Measurements from ENCODE around the gene ALDH1A2.
"Not testable (repeated sequence)": the region's sequence is repeated elsewhere in the genome, so short reads cannot be mapped to it uniquely, and the experiment has no call there.

ALDH1A2 gene

DNA sequence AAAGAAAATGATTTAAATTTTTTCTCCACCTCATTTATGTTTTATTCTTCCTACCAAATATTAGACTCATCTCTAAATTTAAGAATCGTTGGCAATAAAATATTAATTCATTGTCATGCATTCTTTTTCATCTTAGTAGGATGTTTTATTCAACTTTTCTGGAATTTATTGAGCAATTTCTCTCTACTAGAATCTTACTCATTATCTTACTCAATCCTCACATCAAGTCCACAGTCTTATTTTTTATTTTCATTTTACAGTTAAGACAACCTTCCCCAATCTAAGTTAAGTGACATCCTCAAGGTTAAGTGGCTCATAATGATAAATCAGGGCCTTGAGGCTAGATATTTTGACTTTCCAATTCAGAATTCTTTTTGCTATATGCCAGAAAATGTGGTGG is 15.9 kb upstream of the ALDH1A2 start:
- DNase-seq, result no peak
- H3K9me3 Mint-ChIP-seq, result no peaks in the 10 kb centered on the region
- no peaks in the 10 kb centered on the region for H3K4me1 Mint-ChIP-seq
- no peak overlapping the region for H3K27ac Mint-ChIP-seq
- H3K36me3 Mint-ChIP-seq, result no peaks in the 10 kb centered on the region
- CTCF ChIA-PET, result no interaction called here
- H3K27me3 Mint-ChIP-seq, result peaks cover 10% of the 10 kb centered on the region
- H3K4me3 Mint-ChIP-seq, result no peak overlapping the region

DNA sequence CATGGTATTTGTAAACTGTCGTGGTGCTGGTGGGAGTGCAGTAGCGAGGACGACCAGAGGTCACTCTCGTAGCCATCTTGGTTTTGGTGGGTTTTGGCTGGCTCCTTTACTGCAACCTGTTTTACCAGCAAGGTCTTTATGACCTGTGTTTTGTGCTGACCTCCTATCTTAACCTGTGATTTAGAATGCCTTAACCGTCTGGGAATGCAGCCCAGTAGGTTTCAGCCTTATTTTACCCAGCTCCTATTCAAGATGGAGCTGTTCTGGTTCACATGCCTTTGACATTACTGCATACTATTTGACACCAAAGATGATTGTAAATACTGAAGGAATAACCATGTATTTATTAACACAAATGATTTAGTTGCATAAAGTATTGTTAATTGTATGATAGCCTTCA is 15.4 kb upstream of the ALDH1A2 start:
- not testable (repeated sequence) for H3K9me3 Mint-ChIP-seq, H3K4me1 Mint-ChIP-seq, H3K4me3 Mint-ChIP-seq, DNase-seq, H3K36me3 Mint-ChIP-seq, H3K27ac Mint-ChIP-seq
- CTCF ChIA-PET, result interaction anchor here (1.0 kb wide), 1 partner anchor 11 kb away, joined by 3 read pairs; no protein-coding TSS in a partner anchor
- H3K27me3 Mint-ChIP-seq, result peaks cover 12% of the 10 kb centered on the region

DNA sequence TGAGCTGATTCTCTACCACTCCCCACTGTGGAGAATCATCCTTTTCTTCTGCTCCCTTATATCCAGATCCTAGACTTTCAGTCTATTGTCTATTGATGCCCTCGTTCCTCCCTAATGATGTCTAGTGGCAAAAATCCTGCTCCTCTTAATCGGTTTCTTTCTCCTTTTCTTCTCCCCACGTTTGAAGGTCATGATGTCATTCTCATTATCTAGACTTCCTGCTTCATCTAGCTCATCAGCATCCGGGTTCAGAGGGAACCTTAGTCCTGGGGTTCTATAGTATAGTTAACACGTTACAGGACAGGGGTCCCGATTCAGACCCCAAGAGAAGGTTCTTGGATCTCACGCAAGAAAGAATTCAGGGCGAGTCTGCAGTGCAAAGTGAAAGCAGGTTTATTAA is 14.9 kb upstream of the ALDH1A2 start:
- H3K27me3 Mint-ChIP-seq, result peaks cover 12% of the 10 kb centered on the region

DNA sequence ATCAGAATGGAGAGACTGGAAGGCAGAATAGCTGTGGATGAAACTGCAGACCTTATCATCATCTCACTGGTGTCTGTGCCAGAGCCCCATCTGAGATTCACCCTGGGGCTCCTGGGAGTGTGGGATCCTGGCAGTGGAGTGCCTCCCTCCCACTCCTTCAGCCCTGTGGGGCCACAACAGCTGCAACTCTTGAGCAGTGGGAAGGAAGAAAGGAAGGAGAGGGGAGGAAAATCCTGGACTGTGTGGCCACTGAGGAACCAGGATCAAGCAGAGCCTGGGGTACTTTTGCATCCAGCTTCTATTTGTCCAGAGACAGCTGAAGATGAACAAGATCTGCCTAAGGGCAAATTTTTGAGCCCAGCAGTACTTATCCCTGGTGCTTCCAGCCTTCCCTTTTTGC is 13.1 kb upstream of the ALDH1A2 start:
- peaks cover 17% of the 10 kb centered on the region for H3K27me3 Mint-ChIP-seq
- no peak overlapping the region for H3K4me3 Mint-ChIP-seq
- no peaks in the 10 kb centered on the region for H3K36me3 Mint-ChIP-seq
- H3K9me3 Mint-ChIP-seq, result no peaks in the 10 kb centered on the region
- H3K27ac Mint-ChIP-seq, result no peak overlapping the region
- CTCF ChIA-PET, result interaction anchor here (0.6 to 1.4 kb wide), 2 partner anchors 9 kb away, joined by 3 to 5 read pairs; no protein-coding TSS in a partner anchor
- no peak for DNase-seq
- H3K4me1 Mint-ChIP-seq, result no peaks in the 10 kb centered on the region

More for the DNA sequence above, 14.9 kb upstream of the ALDH1A2 start:
- H3K4me1 Mint-ChIP-seq, result no peaks in the 10 kb centered on the region
- DNase-seq, result no peak
- no peak overlapping the region for H3K27ac Mint-ChIP-seq
- H3K9me3 Mint-ChIP-seq, result no peaks in the 10 kb centered on the region
- H3K4me3 Mint-ChIP-seq, result no peak overlapping the region
- CTCF ChIA-PET, result interaction anchor here (1.0 to 1.1 kb wide), 2 partner anchors 9 to 10 kb away, joined by 3 read pairs; no protein-coding TSS in a partner anchor
- H3K36me3 Mint-ChIP-seq, result no peaks in the 10 kb centered on the region

DNA sequence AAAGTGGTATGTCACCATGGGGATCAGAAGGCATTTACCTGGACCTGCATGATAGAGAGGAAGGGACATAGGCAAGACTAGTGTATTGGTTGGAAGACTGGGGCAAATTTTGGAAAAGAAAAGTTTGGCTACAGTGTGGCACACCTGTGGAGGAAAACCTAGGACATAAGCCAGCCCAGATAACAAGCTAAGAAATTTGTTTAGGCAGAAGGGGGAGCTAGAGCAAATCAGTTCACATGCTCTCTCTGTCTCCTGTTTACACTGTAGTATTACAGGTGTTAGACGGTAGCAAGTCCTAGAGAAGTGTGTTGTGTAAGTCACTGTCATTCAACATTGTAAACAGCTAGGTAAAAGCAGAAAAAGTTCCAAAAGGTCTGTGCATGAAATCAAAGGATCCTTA is 11.9 kb upstream of the ALDH1A2 start:
- DNase-seq, result no peak
- CTCF ChIA-PET, result interaction anchor here (0.8 to 1.4 kb wide), 4 partner anchors 11 to 217 kb away, joined by 3 to 8 read pairs (median 4); no protein-coding TSS in a partner anchor
- Mint-ChIP-seq H3K36me3 (no peaks in the 10 kb centered on the region), H3K27me3 (peaks cover 17% of the 10 kb centered on the region), H3K4me1 (no peaks in the 10 kb centered on the region), H3K27ac (no peak overlapping the region), H3K4me3 (no peak overlapping the region), H3K9me3 (no peaks in the 10 kb centered on the region)

DNA sequence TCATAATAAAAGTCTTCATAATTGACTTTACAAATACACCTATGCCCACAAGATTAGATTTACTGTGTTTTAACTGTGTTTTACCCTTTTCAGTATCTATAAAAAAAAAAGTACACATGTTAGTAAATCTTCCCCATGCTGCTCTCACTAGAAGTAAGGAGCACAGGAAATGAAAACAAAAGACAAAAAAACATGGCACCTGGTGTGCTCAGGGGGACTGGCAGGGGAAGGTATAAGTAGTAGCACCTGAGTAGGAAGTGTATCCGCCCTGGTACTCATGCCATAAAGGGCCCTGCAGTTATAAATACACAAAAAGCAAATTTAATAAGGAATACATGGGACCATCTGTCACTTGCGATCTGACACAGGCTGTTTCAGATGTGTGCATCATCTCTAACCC is 8.9 kb upstream of the ALDH1A2 start:
- peaks cover 26% of the 10 kb centered on the region for H3K27me3 Mint-ChIP-seq
- no peaks in the 10 kb centered on the region for H3K36me3 Mint-ChIP-seq
- H3K4me3 Mint-ChIP-seq, result no peak overlapping the region
- no peaks in the 10 kb centered on the region for H3K4me1 Mint-ChIP-seq
- CTCF ChIA-PET, result interaction anchor here (0.9 kb wide), 1 partner anchor 382 kb away, joined by 3 read pairs; no protein-coding TSS in a partner anchor
- no peak overlapping the region for H3K27ac Mint-ChIP-seq
- no peaks in the 10 kb centered on the region for H3K9me3 Mint-ChIP-seq
- no peak for DNase-seq

DNA sequence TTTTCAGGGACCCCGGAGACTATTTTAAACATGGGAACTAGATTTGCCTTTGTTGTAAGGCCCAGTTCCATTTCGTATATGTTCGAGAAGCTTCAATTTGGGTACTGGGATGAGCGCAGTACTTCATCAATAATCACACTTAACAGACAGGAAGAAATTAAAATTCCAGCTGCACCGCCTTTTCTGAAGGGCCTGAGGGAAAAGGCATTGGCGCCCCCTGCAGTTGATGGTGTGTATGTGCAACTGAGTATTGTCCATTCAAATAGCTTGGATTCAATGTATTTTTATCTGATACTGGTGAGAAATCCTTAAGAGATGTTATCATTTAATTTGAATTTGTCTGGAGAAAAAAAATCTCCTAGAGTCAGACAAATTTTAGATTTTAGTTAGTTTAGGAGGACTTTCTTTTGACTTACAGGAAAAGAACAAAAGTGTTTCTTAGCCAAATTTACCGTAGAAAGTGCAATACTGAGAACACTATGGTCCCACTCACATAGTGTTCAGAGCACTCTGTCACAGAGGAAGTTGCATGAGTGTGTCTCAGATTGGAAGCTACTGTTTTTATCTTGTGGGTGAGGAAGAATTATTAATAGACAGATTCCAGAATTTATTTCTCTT is 5.4 kb upstream of the ALDH1A2 start:
- Mint-ChIP-seq H3K4me1 (peaks cover 4% of the 10 kb centered on the region), H3K9me3 (no peaks in the 10 kb centered on the region), H3K4me3 (no peak overlapping the region), H3K36me3 (no peaks in the 10 kb centered on the region), H3K27me3 (peaks cover 47% of the 10 kb centered on the region), H3K27ac (no peak overlapping the region)
- CTCF ChIA-PET, result interaction anchor here (0.6 to 3.7 kb wide), 28 partner anchors 9 to 514 kb away, joined by 3 to 21 read pairs (median 4); no protein-coding TSS in a partner anchor
- DNase-seq, result peak; percentile 67

DNA sequence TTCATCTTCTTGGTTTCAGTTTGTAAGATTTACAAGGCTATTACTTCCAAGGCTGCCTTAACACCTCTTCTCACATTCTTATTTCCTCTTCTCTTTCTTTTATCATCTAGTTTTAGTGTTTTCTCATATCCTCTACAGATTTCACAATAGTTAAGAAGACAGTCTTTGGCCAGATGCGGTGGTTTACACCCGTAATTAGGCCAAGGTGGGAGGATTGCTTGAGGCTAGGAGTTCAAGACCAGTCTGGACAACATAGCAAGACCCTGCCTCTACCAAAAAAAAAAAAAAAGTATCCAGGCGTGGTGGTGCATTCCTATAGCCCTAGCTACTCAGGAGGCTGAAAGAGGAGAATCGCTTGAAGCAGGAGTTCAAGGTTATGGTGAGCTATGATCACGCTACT is 3.5 kb upstream of the ALDH1A2 start:
- H3K4me1 Mint-ChIP-seq, result peaks cover 4% of the 10 kb centered on the region
- DNase-seq, result no peak
- H3K9me3 Mint-ChIP-seq, result no peaks in the 10 kb centered on the region
- no peak overlapping the region for H3K27ac Mint-ChIP-seq
- no peak overlapping the region for H3K4me3 Mint-ChIP-seq
- peaks cover 61% of the 10 kb centered on the region for H3K27me3 Mint-ChIP-seq
- CTCF ChIA-PET, result interaction anchor here (1.2 to 3.7 kb wide), 5 partner anchors 10 to 325 kb away, joined by 5 to 21 read pairs (median 8); no protein-coding TSS in a partner anchor
- no peaks in the 10 kb centered on the region for H3K36me3 Mint-ChIP-seq

DNA sequence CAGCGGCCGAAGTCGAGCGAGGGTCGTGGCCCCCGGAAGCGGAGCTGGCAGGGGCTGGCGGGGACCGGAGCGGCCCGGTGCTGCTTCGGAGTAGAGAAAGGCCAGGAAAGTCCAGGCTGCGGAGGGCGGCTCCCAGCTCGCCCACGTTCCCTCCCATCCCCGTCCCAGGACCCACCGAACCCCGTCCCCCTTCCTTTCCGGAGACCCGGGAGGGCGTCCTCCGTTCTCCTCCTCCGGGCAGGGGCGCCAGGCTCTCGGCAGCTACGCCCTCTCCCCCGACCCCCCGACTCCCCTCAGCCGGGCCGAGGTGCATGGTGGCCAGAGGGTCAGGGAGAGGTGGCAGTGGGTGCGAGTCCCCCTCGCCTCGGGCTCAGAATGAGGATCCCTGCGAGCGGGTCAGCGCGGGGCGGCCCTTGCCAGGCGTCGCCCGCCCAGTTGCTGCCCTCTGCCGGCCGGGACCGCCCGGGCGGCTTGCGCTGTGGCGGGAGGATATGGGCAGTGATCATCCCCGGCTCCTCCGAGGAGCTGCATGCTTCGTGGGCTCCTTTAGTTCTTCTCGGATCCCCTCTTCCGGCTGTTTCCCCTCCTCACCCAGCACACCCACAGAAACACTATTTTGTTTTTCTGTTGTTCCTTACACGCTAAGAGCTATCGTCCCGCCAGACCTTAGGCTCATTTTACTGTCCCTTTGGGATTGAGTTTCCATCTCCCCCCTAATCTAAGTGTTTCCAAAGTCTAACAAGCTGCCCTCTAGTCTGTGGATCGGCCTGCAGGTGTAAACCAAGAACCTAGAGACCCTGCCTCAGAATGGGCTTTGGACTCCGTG is 744 bp upstream of the ALDH1A2 start:
- Mint-ChIP-seq H3K36me3 (no peaks in the 10 kb centered on the region), H3K27me3 (peaks cover 72% of the 10 kb centered on the region), H3K4me1 (peaks cover 4% of the 10 kb centered on the region), H3K4me3 (peak overlapping the region; percentile 16), H3K27ac (no peak overlapping the region), H3K9me3 (no peaks in the 10 kb centered on the region)
- peak; percentile 51 for DNase-seq
- CTCF ChIA-PET, result interaction anchor here (0.7 to 1.7 kb wide), 13 partner anchors 9 to 506 kb away, joined by 3 to 10 read pairs (median 3); no protein-coding TSS in a partner anchor

DNA sequence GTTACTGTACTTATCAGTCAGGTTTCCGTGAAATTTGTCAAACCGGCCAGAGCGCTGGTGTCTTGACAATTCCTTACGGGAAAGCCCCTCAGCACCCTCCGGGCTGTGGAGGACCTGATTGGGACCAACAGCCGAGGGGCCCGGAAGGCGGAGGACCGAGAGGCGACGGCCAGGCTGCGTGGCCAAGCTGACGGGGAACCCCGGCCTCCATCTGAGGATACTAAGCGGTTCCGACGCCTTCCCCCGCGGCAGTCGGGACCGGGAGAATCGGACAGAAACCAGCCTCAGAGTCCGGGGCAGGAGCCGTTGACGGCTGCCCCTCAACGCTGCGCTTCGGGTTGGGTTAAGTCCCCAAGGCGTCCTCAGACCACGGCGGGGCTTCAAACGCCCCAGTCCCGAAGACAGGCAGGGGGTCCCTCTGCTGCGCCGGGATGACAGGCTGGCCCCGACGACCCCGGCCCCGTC is 499 bp downstream of the ALDH1A2 start:
- peaks cover 77% of the 10 kb centered on the region for H3K27me3 Mint-ChIP-seq
- no peak overlapping the region for H3K4me3 Mint-ChIP-seq
- H3K4me1 Mint-ChIP-seq, result peaks cover 4% of the 10 kb centered on the region
- H3K27ac Mint-ChIP-seq, result no peak overlapping the region
- H3K9me3 Mint-ChIP-seq, result no peaks in the 10 kb centered on the region
- no peaks in the 10 kb centered on the region for H3K36me3 Mint-ChIP-seq
- CTCF ChIA-PET, result no interaction called here
- no peak for DNase-seq

DNA sequence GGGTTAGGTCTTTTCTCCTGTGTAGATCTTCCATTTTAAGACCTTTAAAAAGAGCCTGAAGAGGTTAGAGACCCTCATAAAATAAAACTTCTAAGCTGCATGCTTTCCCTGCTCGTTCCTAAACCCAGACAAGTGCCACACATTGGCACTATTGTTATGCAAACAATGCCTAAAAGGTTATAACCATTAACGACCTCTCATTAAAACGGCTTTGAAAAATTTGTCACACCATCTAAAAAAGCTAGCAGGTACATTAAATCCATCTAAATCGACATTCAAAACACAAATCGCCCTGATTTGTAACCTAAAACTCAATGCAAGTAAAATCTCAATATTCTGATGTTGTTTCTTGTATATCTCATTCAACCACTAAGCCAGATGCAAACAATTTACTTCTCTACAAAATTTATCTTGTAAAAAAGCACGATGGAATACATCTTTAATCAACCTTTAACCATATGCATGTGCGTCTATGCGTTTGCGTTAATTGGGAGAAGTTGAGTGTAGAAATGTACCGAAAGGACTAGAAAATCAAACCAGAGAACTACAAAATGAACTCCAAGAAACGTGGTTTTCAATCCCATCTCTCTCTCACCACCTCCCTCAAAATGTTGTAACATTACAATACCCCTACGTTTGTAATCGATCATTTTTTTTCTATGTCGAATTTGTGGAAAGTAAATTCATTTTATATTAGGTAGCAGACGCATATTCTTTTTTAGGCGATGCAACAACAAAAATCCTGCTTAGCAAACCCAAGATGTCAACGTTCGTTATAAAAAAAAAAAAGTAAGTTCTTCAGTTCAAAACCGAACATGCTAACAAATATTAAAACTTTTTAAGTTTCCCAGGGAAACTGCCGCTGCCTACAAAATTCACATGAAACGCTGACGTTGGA is 1.2 kb downstream of the ALDH1A2 start:
- Mint-ChIP-seq H3K27ac (peak overlapping the region; percentile 13), H3K36me3 (no peaks in the 10 kb centered on the region), H3K4me3 (no peak overlapping the region), H3K27me3 (peaks cover 80% of the 10 kb centered on the region), H3K9me3 (no peaks in the 10 kb centered on the region), H3K4me1 (peaks cover 4% of the 10 kb centered on the region)
- no peak for DNase-seq
- CTCF ChIA-PET, result no interaction called here

DNA sequence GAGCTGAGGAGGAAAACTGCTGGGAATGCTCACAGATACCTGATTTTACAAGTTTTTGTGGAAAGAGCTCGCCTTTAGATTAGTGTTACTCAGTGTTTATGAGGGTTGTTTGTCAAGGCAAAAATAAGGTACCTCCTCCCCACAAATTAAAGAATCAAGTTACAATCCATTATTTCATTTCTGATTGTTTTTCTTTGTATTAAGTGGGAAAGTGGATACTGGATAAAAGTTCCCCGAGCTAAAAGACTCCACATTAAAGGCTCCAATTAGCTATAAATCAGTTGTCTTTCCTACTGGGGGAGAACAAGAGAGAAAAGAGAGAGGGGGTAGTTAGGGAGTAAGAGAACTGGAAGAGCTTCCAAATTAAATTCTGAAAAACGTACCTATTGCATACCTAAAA is 1.9 kb downstream of the ALDH1A2 start:
- CTCF ChIA-PET, result no interaction called here
- Mint-ChIP-seq H3K9me3 (no peaks in the 10 kb centered on the region), H3K4me1 (peaks cover 4% of the 10 kb centered on the region), H3K36me3 (no peaks in the 10 kb centered on the region), H3K27me3 (peaks cover 73% of the 10 kb centered on the region), H3K27ac (no peak overlapping the region), H3K4me3 (no peak overlapping the region)
- no peak for DNase-seq

DNA sequence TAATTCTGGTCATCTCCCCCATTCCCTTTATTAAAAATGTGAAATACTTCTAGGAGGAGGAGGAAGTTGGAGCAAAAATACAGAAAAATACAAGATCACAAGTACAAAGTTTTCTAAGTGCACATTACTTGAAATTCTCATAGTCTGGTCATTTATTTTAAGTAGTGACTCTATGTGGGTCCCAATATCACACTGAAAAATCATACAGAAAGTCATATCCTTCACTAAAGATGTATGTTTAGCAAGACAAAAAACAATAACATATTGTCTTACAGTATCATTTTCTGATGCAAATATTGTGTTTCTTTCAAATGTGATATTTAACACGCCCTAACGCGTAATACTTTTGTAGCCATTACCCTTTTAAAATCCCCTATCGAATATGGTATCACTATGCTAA is 2.5 kb downstream of the ALDH1A2 start:
- no peak for DNase-seq
- Mint-ChIP-seq H3K27ac (no peak overlapping the region), H3K4me3 (no peak overlapping the region), H3K36me3 (no peaks in the 10 kb centered on the region), H3K27me3 (peaks cover 66% of the 10 kb centered on the region), H3K9me3 (no peaks in the 10 kb centered on the region), H3K4me1 (peaks cover 4% of the 10 kb centered on the region)
- CTCF ChIA-PET, result no interaction called here

DNA sequence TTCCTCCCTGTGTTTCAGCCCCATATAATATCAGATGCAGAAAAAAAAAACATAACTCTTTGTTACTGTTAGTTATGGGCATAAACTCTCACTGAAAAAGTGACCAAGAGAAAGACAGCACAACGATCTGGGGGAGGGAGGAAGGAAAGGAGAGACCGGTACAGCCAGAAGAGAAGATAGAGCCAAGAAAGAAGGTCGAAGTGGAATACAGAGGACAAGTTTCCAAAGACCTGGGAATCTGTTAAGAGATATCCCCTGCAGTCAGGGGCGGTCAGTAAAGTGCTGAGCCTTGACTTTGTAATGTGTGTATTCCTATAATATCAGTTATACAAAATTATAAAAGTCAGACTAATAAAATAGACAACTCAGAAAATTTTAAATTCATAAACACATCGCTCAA is 3.3 kb downstream of the ALDH1A2 start:
- CTCF ChIA-PET, result interaction anchor here (0.6 kb wide), 1 partner anchor 87 kb away, joined by 3 read pairs; no protein-coding TSS in a partner anchor
- no peak overlapping the region for H3K4me3 Mint-ChIP-seq

More for the DNA sequence above, 3.3 kb downstream of the ALDH1A2 start:
- H3K36me3 Mint-ChIP-seq, result no peaks in the 10 kb centered on the region
- no peak overlapping the region for H3K27ac Mint-ChIP-seq
- peaks cover 4% of the 10 kb centered on the region for H3K4me1 Mint-ChIP-seq
- H3K27me3 Mint-ChIP-seq, result peaks cover 59% of the 10 kb centered on the region
- no peak for DNase-seq
- H3K9me3 Mint-ChIP-seq, result no peaks in the 10 kb centered on the region

All from activated naive CD4-positive, alpha-beta T cell treated with anti-CD3 and anti-CD28 coated beads, Interleukin-2, amount 10 ng/mL, durations not matched to agents 7 days and 5 days (primary cell).